DOHH2 (cell line): ENCODE measurements around the gene RASAL3.
"Not testable (repeated sequence)": the region's sequence is repeated elsewhere in the genome, so short reads cannot be mapped to it uniquely, and the experiment has no call there.

Source experiments
- H3F3A ChIP-seq: fragments of 200-600 bp; sonication (generic), shearing (Covaris generic); 2 replicates; pipeline ENCODE4 v1.6.0; 2016; ENCODE audit warnings: antibody characterized with exemption, mild to moderate bottlenecking; ENCODE audit not compliant: control insufficient read depth, insufficient read depth
- H3K27ac ChIP-seq: fragments of 200-600 bp; sonication (generic); 2 replicates; pipeline ENCODE4 v1.5.1; 2014; ENCODE audit warnings: low read depth, mild to moderate bottlenecking, low read length, moderate library complexity
- H3K27me3 ChIP-seq: fragments of 200-600 bp; sonication (generic); 2 replicates; pipeline ENCODE4 v1.6.1; 2014; ENCODE audit warnings: mild to moderate bottlenecking, low read length, mixed read lengths; ENCODE audit not compliant: control insufficient read depth
- H3K36me3 ChIP-seq: fragments of 200-600 bp; sonication (generic); 2 replicates; pipeline ENCODE4 v1.6.1; 2014; ENCODE audit warnings: mild to moderate bottlenecking, low read length, moderate library complexity, mixed read lengths; ENCODE audit not compliant: control insufficient read depth
- H3K4me1 ChIP-seq: fragments of 200-600 bp; sonication (generic); 2 replicates; pipeline ENCODE4 v1.6.1; 2014; ENCODE audit warnings: mild to moderate bottlenecking, low read length, mixed read lengths; ENCODE audit not compliant: control insufficient read depth
- H3K4me2 ChIP-seq: fragments of 200-600 bp; sonication (generic); 2 replicates; pipeline ENCODE4 v1.6.0; 2014; ENCODE audit warnings: mild to moderate bottlenecking, low read length, moderate library complexity
- H3K4me3 ChIP-seq: fragments of 200-600 bp; sonication (generic); 2 replicates; pipeline ENCODE4 v1.5.1; 2014; ENCODE audit warnings: mild to moderate bottlenecking, low read length, mixed read lengths
- H3K79me2 ChIP-seq: fragments of 200-600 bp; sonication (generic); 2 replicates; pipeline ENCODE4 v1.6.1; 2014; ENCODE audit warnings: mild to moderate bottlenecking, low read length, mixed read lengths; ENCODE audit not compliant: control insufficient read depth
- H3K9me2 ChIP-seq: fragments of 200-600 bp; sonication (generic); replicated peaks from 2 replicates; pipeline ENCODE4 v1.6.1; 2014; ENCODE audit warnings: mild to moderate bottlenecking, low read length, mixed read lengths; ENCODE audit not compliant: control insufficient read depth
- H3K9me3 ChIP-seq: fragments of 200-600 bp; sonication (generic); 2 replicates; pipeline ENCODE4 v1.6.1; 2014; ENCODE audit warnings: antibody characterized with exemption, low read length, mixed read lengths; ENCODE audit not compliant: control insufficient read depth, insufficient read depth
- H4K20me1 ChIP-seq: fragments of 200-600 bp; sonication (generic); 2 replicates; pipeline ENCODE4 v1.6.0; 2014; ENCODE audit warnings: low read depth, mild to moderate bottlenecking, antibody characterized with exemption, low read length, moderate library complexity; ENCODE audit not compliant: control insufficient read depth, insufficient read depth
- EZH2phosphoT487 ChIP-seq: fragments of 200-600 bp; sonication (generic); IDR thresholded peaks from 2 replicates; pipeline ENCODE4 v1.6.1; 2017; ENCODE audit warnings: borderline replicate concordance, mild to moderate bottlenecking, antibody characterized with exemption, low read length, moderate library complexity, mixed read lengths
- TF ChIP-seq, protein P1 (sequence below): fragments of 200-600 bp; sonication (generic); IDR thresholded peaks from one replicate; pipeline ENCODE4 v1.5.1; 2014; ENCODE audit warnings: antibody characterized with exemption, mild to moderate bottlenecking, low read depth, low read length; ENCODE audit not compliant: poor library complexity, severe bottlenecking

The RASAL3 gene

DNA sequence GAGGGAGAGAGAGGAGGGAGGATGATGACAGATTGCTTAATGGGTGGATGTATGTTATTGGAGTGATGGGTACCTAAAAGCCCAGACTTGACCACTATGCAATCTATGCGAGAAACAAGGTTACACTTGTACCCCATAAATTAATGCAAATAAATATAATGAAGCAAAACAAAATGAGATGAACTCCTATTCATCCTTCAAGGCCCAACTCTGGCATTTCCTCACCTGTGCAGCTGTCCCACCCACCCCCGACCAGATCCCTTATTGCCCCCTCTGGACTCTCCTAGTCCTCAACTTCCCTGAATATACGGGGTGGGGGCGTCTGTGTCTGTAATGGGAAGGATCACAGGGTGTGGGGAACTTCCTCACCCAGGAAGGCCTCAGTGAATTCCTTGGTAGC is 10.8 kb upstream of the RASAL3 start:
- Histone ChIP-seq H3K27me3 (no peaks in the 10 kb centered on the region), H3K4me2 (no peak overlapping the region), H3F3A (0 out of 2 replicates have a peak, but pooled peaks cover 2% of the 10 kb centered on the region), H3K27ac (no peak overlapping the region), H3K79me2 (no peaks in the 10 kb centered on the region), H3K4me1 (peaks cover 7% of the 10 kb centered on the region), H3K4me3 (no peak overlapping the region), H3K36me3 (no peaks in the 10 kb centered on the region), H3K9me2 (no peaks in the 10 kb centered on the region), H3K9me3 (no peaks in the 10 kb centered on the region), H4K20me1 (no peaks in the 10 kb centered on the region)
- no peak for TF ChIP-seq EZH2phosphoT487
- TF ChIP-seq, protein P1, sequence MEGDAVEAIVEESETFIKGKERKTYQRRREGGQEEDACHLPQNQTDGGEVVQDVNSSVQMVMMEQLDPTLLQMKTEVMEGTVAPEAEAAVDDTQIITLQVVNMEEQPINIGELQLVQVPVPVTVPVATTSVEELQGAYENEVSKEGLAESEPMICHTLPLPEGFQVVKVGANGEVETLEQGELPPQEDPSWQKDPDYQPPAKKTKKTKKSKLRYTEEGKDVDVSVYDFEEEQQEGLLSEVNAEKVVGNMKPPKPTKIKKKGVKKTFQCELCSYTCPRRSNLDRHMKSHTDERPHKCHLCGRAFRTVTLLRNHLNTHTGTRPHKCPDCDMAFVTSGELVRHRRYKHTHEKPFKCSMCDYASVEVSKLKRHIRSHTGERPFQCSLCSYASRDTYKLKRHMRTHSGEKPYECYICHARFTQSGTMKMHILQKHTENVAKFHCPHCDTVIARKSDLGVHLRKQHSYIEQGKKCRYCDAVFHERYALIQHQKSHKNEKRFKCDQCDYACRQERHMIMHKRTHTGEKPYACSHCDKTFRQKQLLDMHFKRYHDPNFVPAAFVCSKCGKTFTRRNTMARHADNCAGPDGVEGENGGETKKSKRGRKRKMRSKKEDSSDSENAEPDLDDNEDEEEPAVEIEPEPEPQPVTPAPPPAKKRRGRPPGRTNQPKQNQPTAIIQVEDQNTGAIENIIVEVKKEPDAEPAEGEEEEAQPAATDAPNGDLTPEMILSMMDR = no peak

DNA sequence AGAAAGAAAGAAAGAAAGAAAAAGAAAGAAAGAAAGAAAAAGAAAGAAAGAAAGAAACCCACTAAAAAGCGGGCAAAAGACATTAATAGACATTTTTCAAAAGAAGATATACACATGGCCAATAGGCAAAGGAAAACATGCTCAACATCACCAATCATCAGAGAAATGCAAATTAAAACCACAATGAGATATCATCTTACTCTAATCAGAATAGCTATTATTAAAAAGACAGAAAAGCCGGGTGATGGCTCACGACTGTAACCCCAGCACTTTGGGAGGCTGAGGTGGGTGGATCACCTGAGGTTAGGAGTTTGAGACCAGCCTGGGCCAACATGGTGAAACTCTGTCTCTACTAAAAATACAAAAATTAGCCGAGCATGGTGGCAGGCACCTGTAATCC is 9.5 kb upstream of the RASAL3 start:
- not testable (repeated sequence) for H3K9me2 ChIP-seq, H3K4me3 ChIP-seq, H3K27ac ChIP-seq, H4K20me1 ChIP-seq, H3K36me3 ChIP-seq, H3K79me2 ChIP-seq, H3F3A ChIP-seq, H3K9me3 ChIP-seq
- peaks cover 11% of the 10 kb centered on the region for H3K27me3 ChIP-seq
- peaks cover 11% of the 10 kb centered on the region for H3K4me1 ChIP-seq
- H3K4me2 ChIP-seq = 0 out of 2 replicates have a peak overlapping the region, but pooled peaks have one; percentile 5

DNA sequence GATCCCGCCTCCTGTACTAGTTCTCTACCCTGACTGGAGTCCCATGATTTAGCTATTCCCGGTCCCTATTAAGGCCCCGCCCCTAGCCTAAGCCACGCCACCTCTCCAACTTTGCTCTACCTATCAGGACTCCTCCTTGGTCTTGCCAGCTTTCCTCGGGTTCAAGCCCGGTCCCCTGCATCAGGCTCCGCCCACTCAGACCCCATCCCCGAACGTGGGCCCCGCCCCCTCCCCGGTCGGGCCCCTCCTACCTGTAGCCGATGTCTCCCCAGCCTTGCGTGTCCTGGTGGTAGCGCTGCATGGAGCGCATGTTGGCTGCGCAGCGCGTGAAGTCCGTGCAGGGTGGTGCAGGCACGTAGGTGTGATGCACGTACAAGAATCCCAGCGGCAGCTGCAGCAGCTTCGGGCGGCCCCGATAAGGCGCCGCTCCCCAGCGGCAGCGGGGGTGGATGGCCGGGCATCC is 7.3 kb upstream of the RASAL3 start:
- Histone ChIP-seq H3K4me3 (no peak overlapping the region), H3K79me2 (no peaks in the 10 kb centered on the region), H3F3A (0 out of 2 replicates have a peak, but pooled peaks cover 7% of the 10 kb centered on the region)

GRCh38 chr19:15469513-15470297 is 5.4 kb upstream of the RASAL3 start:
- Histone ChIP-seq H3K9me2 (no peaks in the 10 kb centered on the region), H3K79me2 (peaks cover 1% of the 10 kb centered on the region), H3K36me3 (no peaks in the 10 kb centered on the region), H3F3A (0 out of 2 replicates have a peak, but pooled peaks cover 7% of the 10 kb centered on the region), H3K27ac (no peak overlapping the region), H3K4me3 (no peak overlapping the region), H3K4me2 (no peak overlapping the region), H3K9me3 (no peaks in the 10 kb centered on the region), H3K27me3 (peaks cover 11% of the 10 kb centered on the region), H4K20me1 (no peaks in the 10 kb centered on the region), H3K4me1 (peaks cover 31% of the 10 kb centered on the region)
- TF ChIP-seq, protein P1 = no peak
- TF ChIP-seq EZH2phosphoT487 = no peak

More for the DNA sequence above, 7.3 kb upstream of the RASAL3 start:
- TF ChIP-seq EZH2phosphoT487 = no peak
- TF ChIP-seq, protein P1 = no peak
- Histone ChIP-seq H3K4me2 (no peak overlapping the region), H3K27me3 (peaks cover 11% of the 10 kb centered on the region), H3K4me1 (peaks cover 20% of the 10 kb centered on the region), H3K9me3 (no peaks in the 10 kb centered on the region), H3K27ac (no peak overlapping the region), H3K36me3 (no peaks in the 10 kb centered on the region), H3K9me2 (no peaks in the 10 kb centered on the region), H4K20me1 (no peaks in the 10 kb centered on the region)
